OCI-LY3 (cell line): ENCODE results near the gene TREH.

Experiments used
- CTCF ChIP-seq: fragments of 200-600, 300-600 bp; sonication (generic); IDR thresholded peaks from 2 replicates; pipeline ENCODE4 v1.5.1; 2014; ENCODE audit warnings: antibody characterized with exemption, low read length, low read depth
- EZH2phosphoT487 ChIP-seq: fragments of 200-600 bp; shearing (Covaris generic); IDR thresholded peaks from 2 replicates; pipeline ENCODE4 v1.6.1; 2018; ENCODE audit warnings: antibody characterized with exemption, mixed run types, low read depth

GRCh38 chr11:118715245-118715831 is 35.9 kb upstream of the TREH start:
- no peak for TF ChIP-seq CTCF
- no peak for TF ChIP-seq EZH2phosphoT487
